Brain pericyte (primary cell): Measurements from ENCODE around the gene MYO10.

Experiments
- DNase-seq: peaks from one replicate; pipeline ENCODE4 v3.0.0-alpha.2; 2012; ENCODE audit warnings: low read depth, low spot score

Gene MYO10

GRCh38 chr5:16709691-16710433 is 226.2 kb downstream of the MYO10 start:
- DNase-seq, result no peak

- no peak for DNase-seq
Measured at GRCh38 chr5:16707869-16708192, 228.3 kb downstream of the MYO10 start.

GRCh38 chr5:16707168-16707868 is 228.8 kb downstream of the MYO10 start:
- DNase-seq, result no peak

- no peak for DNase-seq
Measured at GRCh38 chr5:16704945-16705344, 231.1 kb downstream of the MYO10 start.

- no peak for DNase-seq
Measured at GRCh38 chr5:16702964-16703363, 233.1 kb downstream of the MYO10 start.

GRCh38 chr5:16701134-16702099 is 234.7 kb downstream of the MYO10 start:
- DNase-seq, result no peak

GRCh38 chr5:16700081-16700480 is 236.0 kb downstream of the MYO10 start:
- no peak for DNase-seq

GRCh38 chr5:16695779-16696178 is 240.3 kb downstream of the MYO10 start:
- no peak for DNase-seq

GRCh38 chr5:16693879-16694278 is 242.2 kb downstream of the MYO10 start:
- DNase-seq, result no peak

- no peak for DNase-seq
Measured at GRCh38 chr5:16691731-16692130, 244.4 kb downstream of the MYO10 start.

GRCh38 chr5:16690243-16690852 is 245.7 kb downstream of the MYO10 start:
- no peak for DNase-seq

- DNase-seq, result no peak
Measured at GRCh38 chr5:16687898-16688297, 248.2 kb downstream of the MYO10 start.

- no peak for DNase-seq
Measured at GRCh38 chr5:16685069-16685468, 251.0 kb downstream of the MYO10 start.

GRCh38 chr5:16681876-16682275 is 254.2 kb downstream of the MYO10 start:
- no peak for DNase-seq

- no peak for DNase-seq
Measured at GRCh38 chr5:16679863-16680262, 256.2 kb downstream of the MYO10 start.

- DNase-seq, result no peak
Measured at GRCh38 chr5:16679190-16679589, 256.9 kb downstream of the MYO10 start.

- DNase-seq, result no peak
Measured at GRCh38 chr5:16675806-16676205, 260.3 kb downstream of the MYO10 start.

GRCh38 chr5:16674750-16675149 is 261.3 kb downstream of the MYO10 start:
- DNase-seq, result no peak

GRCh38 chr5:16673241-16674201 is 262.6 kb downstream of the MYO10 start:
- no peak for DNase-seq

- DNase-seq, result no peak
Measured at GRCh38 chr5:16671208-16671607, 264.9 kb downstream of the MYO10 start.

GRCh38 chr5:16669776-16670175 is 266.3 kb downstream of the MYO10 start:
- no peak for DNase-seq
